ENCODE measurements around the gene EIF5AL1.
"Not testable (repeated sequence)": the region's sequence is repeated elsewhere in the genome, so short reads cannot be mapped to it uniquely, and the experiment has no call there.

EIF5AL1 gene

GRCh38 chr10:79488336-79488735, 24.0 kb upstream of the EIF5AL1 start:
- DNase-seq = no peak

- no peak for DNase-seq
These were observed 23.5 kb upstream of the EIF5AL1 start for GRCh38 chr10:79488870-79489269.

- DNase-seq = no peak
These were observed 21.8 kb upstream of the EIF5AL1 start for GRCh38 chr10:79490400-79491142.

- DNase-seq = no peak
These were observed 21.0 kb upstream of the EIF5AL1 start for GRCh38 chr10:79491143-79491835.

GRCh38 chr10:79492256-79492655, 20.1 kb upstream of the EIF5AL1 start:
- DNase-seq = no peak

GRCh38 chr10:79492839-79493238, 19.5 kb upstream of the EIF5AL1 start:
- DNase-seq = no peak

- no peak for DNase-seq
These were observed 18.5 kb upstream of the EIF5AL1 start for GRCh38 chr10:79493806-79494205.

GRCh38 chr10:79494871-79495705, 17.2 kb upstream of the EIF5AL1 start:
- no peak for DNase-seq

- DNase-seq = no peak
These were observed 16.5 kb upstream of the EIF5AL1 start for GRCh38 chr10:79495791-79496190.

- DNase-seq = no peak
These were observed 15.4 kb upstream of the EIF5AL1 start for GRCh38 chr10:79496896-79497295.

- no peak for DNase-seq
These were observed 14.0 kb upstream of the EIF5AL1 start for GRCh38 chr10:79498291-79498829.

- no peak for DNase-seq
These were observed 9.6 kb upstream of the EIF5AL1 start for GRCh38 chr10:79502561-79503309.

- not testable (repeated sequence) for DNase-seq
These were observed 8.5 kb upstream of the EIF5AL1 start for GRCh38 chr10:79503787-79504186.

GRCh38 chr10:79504483-79504882, 7.8 kb upstream of the EIF5AL1 start:
- not testable (repeated sequence) for DNase-seq

- not testable (repeated sequence) for DNase-seq
These were observed 7.0 kb upstream of the EIF5AL1 start for GRCh38 chr10:79505328-79505727.

- no peak for DNase-seq
These were observed 6.5 kb upstream of the EIF5AL1 start for GRCh38 chr10:79505829-79506228.

GRCh38 chr10:79507440-79508167, 4.7 kb upstream of the EIF5AL1 start:
- no peak for DNase-seq

GRCh38 chr10:79508245-79508644, 4.1 kb upstream of the EIF5AL1 start:
- DNase-seq = not testable (repeated sequence)

GRCh38 chr10:79509306-79509933, 2.9 kb upstream of the EIF5AL1 start:
- DNase-seq = not testable (repeated sequence)

- DNase-seq = not testable (repeated sequence)
These were observed 2.3 kb upstream of the EIF5AL1 start for GRCh38 chr10:79509934-79510508.

All from NCI-H1105 (cell line).